NCI-H2171 (cell line): ENCODE results near the gene IRAK2.

ENCODE experiments used
- DNase-seq: peaks from one replicate; lab custom pipeline; 2025; lab: John Stamatoyannopoulos, UW

Gene IRAK2

GRCh38 chr3:10189557-10190354 is 25.0 kb downstream of the IRAK2 start:
- no peak for DNase-seq

- no peak for DNase-seq
These were observed 28.4 kb downstream of the IRAK2 start for GRCh38 chr3:10192953-10193691.

DNA sequence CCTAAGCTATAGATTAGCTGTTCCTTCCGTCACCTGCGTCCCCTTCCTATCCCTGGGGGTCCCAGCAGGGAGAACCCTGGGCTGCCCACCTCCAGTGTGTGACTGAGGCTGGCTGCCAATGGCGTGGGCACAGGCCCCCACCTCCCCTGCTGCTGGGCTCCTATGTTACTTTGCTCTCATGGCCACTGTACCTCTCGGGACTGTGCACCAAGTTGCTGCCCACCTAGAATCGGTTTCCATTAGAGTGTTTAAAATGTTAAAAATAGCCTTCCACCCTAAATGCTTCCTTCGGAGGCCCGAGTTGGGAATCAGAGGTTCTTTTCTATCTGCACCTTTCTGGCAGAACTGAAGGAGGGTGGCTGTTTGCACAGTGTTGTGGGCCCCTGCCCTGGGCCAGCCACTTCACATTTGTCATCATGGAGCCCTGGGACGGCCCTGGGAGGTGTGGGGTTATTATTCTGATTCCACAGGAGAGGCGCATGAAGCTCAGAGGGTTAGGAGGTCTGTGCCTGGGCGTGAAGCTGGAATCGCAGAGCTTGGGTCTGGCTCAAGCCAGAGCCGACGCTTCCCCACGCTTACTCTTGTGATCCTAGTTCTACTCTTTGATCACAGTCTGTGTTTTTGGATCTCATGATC is 29.1 kb downstream of the IRAK2 start:
- no peak for DNase-seq

- no peak for DNase-seq
These were observed 29.8 kb downstream of the IRAK2 start for GRCh38 chr3:10194328-10195071.

GRCh38 chr3:10195366-10196089 is 30.8 kb downstream of the IRAK2 start:
- DNase-seq, result no peak

DNA sequence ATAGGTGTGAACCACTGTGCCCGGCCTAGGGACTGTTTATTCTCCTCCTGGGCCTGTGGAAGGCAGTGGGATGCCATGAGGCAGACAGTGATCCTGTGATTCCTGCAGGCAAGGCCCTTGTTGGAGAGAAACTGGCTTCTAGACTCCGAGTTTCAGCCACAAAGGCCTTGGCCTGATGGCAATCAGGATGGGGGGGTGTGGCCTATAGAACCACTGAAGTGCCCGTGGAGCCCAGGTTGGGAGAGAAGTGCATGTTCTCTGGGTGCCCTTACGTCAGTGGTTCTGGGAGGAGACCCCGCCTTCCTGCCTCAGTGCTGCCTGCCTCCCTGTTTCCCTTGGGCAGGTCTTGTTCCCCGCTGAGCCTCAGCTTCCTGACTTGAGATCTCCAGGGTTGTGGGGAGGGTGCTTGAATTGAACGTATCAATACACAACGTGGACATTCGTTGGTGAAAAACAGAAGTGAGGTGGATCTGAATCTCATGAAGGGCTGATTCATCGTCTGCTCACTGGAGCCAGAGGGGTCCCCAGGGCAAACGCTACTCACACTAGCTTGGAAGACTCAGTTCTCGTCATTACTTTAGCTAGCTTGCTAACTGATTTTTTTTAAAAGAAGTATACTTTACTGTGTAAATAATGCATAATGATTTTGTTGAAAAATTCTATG is 31.8 kb downstream of the IRAK2 start:
- DNase-seq, result no peak

- no peak for DNase-seq
These were observed 33.5 kb downstream of the IRAK2 start for GRCh38 chr3:10198226-10198625.

DNA sequence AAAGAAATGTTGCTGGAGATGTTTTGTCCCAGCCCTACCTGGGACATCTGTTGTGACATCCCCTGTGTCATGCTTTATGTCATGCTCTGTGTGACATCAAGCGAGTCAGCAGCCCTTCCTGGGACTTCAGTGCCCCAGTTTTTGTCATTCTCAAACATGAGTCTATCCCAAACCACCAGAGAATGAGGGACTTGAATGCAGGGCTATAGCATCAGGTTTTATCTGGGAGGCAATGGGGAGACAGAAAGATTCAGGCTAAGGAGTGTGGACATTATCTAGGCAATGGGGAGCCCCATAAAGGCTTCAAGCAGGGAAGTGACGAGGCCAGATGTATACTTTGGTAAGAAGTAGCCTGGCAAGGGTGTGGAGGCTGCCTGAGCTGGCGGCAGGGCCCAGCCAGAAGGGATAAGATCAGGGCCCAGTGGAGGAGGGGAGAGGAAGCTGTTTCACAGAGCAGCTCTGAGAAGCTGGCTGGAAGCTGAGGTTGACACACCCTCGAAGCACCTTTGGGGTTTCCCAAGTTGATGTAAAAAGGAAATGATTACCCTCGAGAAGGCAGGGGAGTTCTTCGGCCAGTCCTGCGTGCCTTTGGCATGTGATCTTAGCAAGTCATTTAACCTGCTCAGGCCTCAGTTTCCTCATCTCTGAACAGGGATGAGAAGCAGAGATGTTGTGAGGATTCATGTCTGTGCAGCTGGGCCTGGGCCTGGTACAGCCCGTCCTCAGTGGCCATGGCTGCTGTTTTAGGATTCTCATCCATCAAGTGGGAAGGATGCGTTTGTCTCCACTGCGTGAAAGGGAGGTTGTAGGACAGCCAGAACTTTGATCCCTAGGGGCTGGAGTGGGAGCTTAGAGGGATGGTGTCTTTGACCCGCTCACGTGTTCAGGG is 34.3 kb downstream of the IRAK2 start:
- no peak for DNase-seq

DNA sequence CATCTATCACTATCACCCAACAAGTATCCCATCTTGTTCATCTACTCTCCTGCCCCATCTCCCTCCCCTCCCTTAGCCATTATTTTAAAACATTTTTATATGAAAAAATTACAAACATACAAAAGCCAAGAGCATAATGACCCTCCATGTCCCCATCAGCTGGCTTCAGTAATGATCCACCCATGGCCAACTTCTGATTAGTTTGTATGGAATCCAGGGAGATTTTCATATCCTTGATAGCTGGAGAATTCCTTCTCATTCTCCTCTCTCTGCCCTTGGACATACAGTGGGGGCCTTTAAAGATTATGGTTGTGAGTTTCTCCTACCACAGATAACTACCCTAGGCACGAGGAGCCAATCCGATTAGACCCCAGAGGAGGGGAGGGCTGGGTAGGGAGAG is 40.2 kb downstream of the IRAK2 start:
- no peak for DNase-seq

DNA sequence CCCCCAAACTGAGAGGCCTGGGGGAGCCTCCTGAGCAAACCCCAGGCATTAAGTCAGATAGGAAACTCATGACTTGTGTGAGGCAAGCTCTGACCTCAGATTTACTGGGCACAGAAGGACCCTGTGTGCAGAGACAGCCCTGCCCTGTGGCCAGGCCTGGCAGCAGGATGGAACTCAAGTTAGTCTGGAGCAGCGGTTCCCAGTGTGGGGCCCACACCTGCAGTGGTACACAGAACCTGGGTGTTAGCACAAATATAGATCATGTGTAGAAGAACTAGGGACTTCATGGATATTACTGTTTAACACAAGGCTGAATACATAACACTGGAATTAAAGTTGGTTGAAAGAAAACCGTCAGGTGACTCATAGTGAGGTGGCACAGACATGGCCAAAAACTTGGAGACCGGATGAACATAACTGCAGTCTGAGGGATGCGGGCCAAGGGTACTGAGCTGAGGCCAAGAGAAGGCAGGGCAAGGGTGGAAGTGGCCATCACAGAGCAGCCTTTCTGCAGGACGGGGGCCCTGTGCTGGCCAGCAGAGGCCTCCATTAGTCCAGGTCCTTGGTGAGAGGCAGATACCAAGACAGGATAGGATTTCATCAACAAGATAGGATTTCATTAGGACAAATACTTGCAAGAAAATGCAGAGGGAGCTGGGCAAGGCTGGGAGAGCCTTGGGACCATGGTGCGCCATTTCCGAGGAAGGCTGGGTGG is 40.9 kb downstream of the IRAK2 start:
- no peak for DNase-seq

GRCh38 chr3:10206166-10206511 is 41.4 kb downstream of the IRAK2 start:
- no peak for DNase-seq

DNA sequence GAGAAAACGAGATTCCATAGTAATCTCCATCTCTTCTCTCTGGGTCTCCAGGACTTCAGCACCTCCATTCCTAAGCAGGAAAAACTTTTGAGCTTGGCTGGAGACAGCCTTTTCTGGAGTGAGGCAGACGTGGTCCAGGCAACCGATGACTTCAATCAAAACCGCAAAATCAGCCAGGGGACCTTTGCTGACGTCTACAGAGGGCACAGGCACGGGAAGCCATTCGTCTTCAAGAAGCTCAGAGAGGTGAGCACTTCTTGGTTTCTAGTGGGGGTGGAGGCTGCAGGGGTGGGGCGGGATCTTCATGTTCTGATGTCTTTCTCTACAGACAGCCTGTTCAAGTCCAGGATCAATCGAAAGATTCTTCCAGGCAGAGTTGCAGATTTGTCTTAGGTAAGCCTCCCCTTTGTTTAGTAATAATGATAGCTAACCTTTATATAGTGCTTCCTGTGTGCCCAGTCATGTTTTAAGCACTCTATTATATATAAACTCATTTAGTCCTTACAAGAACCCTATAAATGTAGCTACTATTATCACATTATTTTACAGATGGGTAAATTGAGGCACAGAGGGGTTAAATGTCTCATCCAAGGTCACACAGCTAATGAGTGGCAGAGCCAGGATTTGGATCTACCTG is 48.6 kb downstream of the IRAK2 start:
- DNase-seq, result no peak

GRCh38 chr3:10215578-10216368 is 51.1 kb downstream of the IRAK2 start:
- no peak for DNase-seq

- DNase-seq, result no peak
These were observed 52.6 kb downstream of the IRAK2 start for GRCh38 chr3:10217359-10217758.

- no peak for DNase-seq
These were observed 55.0 kb downstream of the IRAK2 start for GRCh38 chr3:10219737-10220136.

GRCh38 chr3:10223676-10224639 is 59.2 kb downstream of the IRAK2 start:
- no peak for DNase-seq
